ENCODE measurements around the gene KIF26A.

GRCh38 chr14:104157016-104157928, 18.9 kb downstream of the KIF26A start:
- TF ChIP-seq CTCF (IDR thresholded peaks at IDR 0.05) (peak in 3 of 6 experiments; percentile 30 to 42 (median 36)), POLR2A (IDR thresholded peaks at IDR 0.05) (no peak)
